HCT116 (cell line): ENCODE results near the gene ARF5. TPM values are rescaled to one million over a fixed set of nuclear protein-coding genes. Genes with fewer than 3 reads are reported as not detected.

ENCODE experiments used
- ATAC-seq: fragments of 200-7000 bp; cut with Tn5 transposase; 2 replicates; pipeline ENCODE4 v1.9.1; 2020; ENCODE audit warnings: mild to moderate bottlenecking, moderate library complexity
- BruUV-seq: library from RNA; stranded (reverse); fragments of 400-500 nt; replicated peaks from 2 replicates; lab custom pipeline; 2021; lab: Mats Ljungman, UMichigan
- CTCF ChIA-PET: fragments of 300-600 bp; sonication (Branson Sonifier 250); formaldehyde crosslinking; loops from one replicate; lab custom pipeline; 2021; ENCODE audit warnings: antibody characterized with exemption; lab: Charles Lee
- POLR2A ChIA-PET: fragments of 300-600, 350-600 bp; sonication (Branson Sonifier 250); formaldehyde crosslinking; loops from one replicate; lab custom pipeline; 2021; ENCODE audit warnings: antibody characterized with exemption; lab: Charles Lee
- RAD21 ChIA-PET, 2 experiments: fragments of 300-600 bp; sonication (Branson Sonifier 250); formaldehyde crosslinking; loops; one replicate each; lab custom pipeline; 2023; ENCODE audit warnings: low total read pairs in 2 of 2; ENCODE audit not compliant: uncharacterized antibody in 2 of 2, unreplicated experiment in 2 of 2, low non-redundant PET in 1 of 2; lab: Charles Lee
- DNase-seq: peaks from one replicate; pipeline ENCODE4 v3.0.0-alpha.2; 2010; ENCODE audit warnings: low read depth, low spot score
- H2AFZ ChIP-seq: fragments of 200-600 bp; shearing (Covaris generic), sonication (generic); 2 replicates; pipeline ENCODE4 v1.6.1; 2017; ENCODE audit warnings: low read depth, mixed run types, mixed read lengths, antibody characterized with exemption, low read length; ENCODE audit not compliant: poor library complexity, severe bottlenecking
- H3K27ac ChIP-seq: 2 replicates; pipeline ENCODE4 v1.5.1; 2012; ENCODE audit warnings: low read depth, low read length
- H3K27me3 ChIP-seq: fragments of 200-600 bp; sonication (generic); 2 replicates; pipeline ENCODE4 v1.6.1; 2016; ENCODE audit warnings: mixed run types, low read length, mixed read lengths; ENCODE audit not compliant: insufficient read depth
- H3K36me3 ChIP-seq, 2 experiments: fragments of 200-500 bp in 1 of 2; fragments of 200-600 bp in 1 of 2; sonication (Bioruptor generic) in 1 of 2; sonication (generic) in 1 of 2; 2 replicates each; pipeline versions ENCODE4 v1.5.1 to v1.6.1; 2014 to 2016; ENCODE audit warnings: low read length in 2 of 2, inconsistent platforms in 1 of 2, mixed read lengths in 1 of 2, mixed run types in 1 of 2; ENCODE audit not compliant: insufficient read depth in 2 of 2, control insufficient read depth in 1 of 2
- H3K4me1 ChIP-seq, 2 experiments: fragments of 200-600 bp in 1 of 2; sonication (generic) in 1 of 2; 2 replicates each; pipeline versions ENCODE4 v1.5.1 to v1.6.1; 2012 to 2017; ENCODE audit warnings: low read length in 2 of 2, inconsistent platforms in 1 of 2, mild to moderate bottlenecking in 1 of 2, mixed read lengths in 1 of 2, mixed run types in 1 of 2, moderate library complexity in 1 of 2; ENCODE audit not compliant: insufficient read depth in 2 of 2, control insufficient read depth in 1 of 2
- H3K4me2 ChIP-seq: fragments of 200-600 bp; sonication (generic); 2 replicates; pipeline ENCODE4 v1.6.1; 2017; ENCODE audit warnings: mixed run types, low read length, mixed read lengths
- H3K4me3 ChIP-seq, 2 experiments: fragments of 200-600 bp in 1 of 2; sonication (generic) in 1 of 2; replicated peaks in 1 of 2; 2 replicates each; pipeline ENCODE4 v1.5.1; 2011 to 2016; ENCODE audit warnings: low read length in 2 of 2, control low read depth in 1 of 2, low read depth in 1 of 2, mild to moderate bottlenecking in 1 of 2, mixed read lengths in 1 of 2, mixed run types in 1 of 2
- H3K79me2 ChIP-seq: fragments of 200-600 bp; sonication (generic); 2 replicates; pipeline ENCODE4 v1.6.1; 2017; ENCODE audit warnings: mild to moderate bottlenecking, mixed run types, low read length, moderate library complexity, mixed read lengths; ENCODE audit not compliant: insufficient read depth
- H3K9ac ChIP-seq: fragments of 200-600 bp; sonication (generic); 2 replicates; pipeline ENCODE4 v1.6.1; 2016; ENCODE audit warnings: low read length, mixed read lengths
- H3K9me2 ChIP-seq: fragments of 200-600 bp; sonication (generic), shearing (Covaris generic); 2 replicates; pipeline ENCODE4 v1.6.1; 2017; ENCODE audit warnings: mixed run types, mild to moderate bottlenecking, moderate library complexity; ENCODE audit not compliant: insufficient read depth
- H3K9me3 ChIP-seq, 2 experiments: fragments of 200-500 bp in 1 of 2; fragments of 200-600 bp in 1 of 2; sonication (Bioruptor generic) in 1 of 2; sonication (generic) in 1 of 2; 2 replicates each; pipeline ENCODE4 v1.6.1; 2014 to 2017; ENCODE audit warnings: low read length in 2 of 2, mixed read lengths in 2 of 2, inconsistent platforms in 1 of 2, low read depth in 1 of 2, mild to moderate bottlenecking in 1 of 2, mixed run types in 1 of 2, moderate library complexity in 1 of 2; ENCODE audit not compliant: control insufficient read depth in 1 of 2, insufficient read depth in 1 of 2
- H4K20me1 ChIP-seq: fragments of 200-600 bp; sonication (generic), shearing (Covaris generic); 2 replicates; pipeline ENCODE4 v1.6.1; 2017; ENCODE audit warnings: mixed run types, mild to moderate bottlenecking, moderate library complexity; ENCODE audit not compliant: insufficient read depth
- CBX3 ChIP-seq: IDR thresholded peaks from 2 replicates; pipeline ENCODE4 v1.6.1; 2012; ENCODE audit warnings: low read depth
- CEBPB ChIP-seq: IDR thresholded peaks from 2 replicates; pipeline ENCODE4 v1.6.1; 2012; ENCODE audit warnings: low read depth
- EZH2phosphoT487 ChIP-seq: fragments of 200-600 bp; IDR thresholded peaks from 2 replicates; pipeline ENCODE4 v1.6.1; 2018; ENCODE audit warnings: antibody characterized with exemption, borderline replicate concordance
- FOSL1 ChIP-seq: IDR thresholded peaks from 2 replicates; pipeline ENCODE4 v1.6.1; 2012; ENCODE audit warnings: low read depth
- JUND ChIP-seq: IDR thresholded peaks from 2 replicates; pipeline ENCODE4 v1.6.1; 2012
- POLR2A ChIP-seq: IDR thresholded peaks from 2 replicates; pipeline ENCODE4 v1.7.0; 2011; ENCODE audit warnings: borderline replicate concordance; ENCODE audit not compliant: insufficient read depth, insufficient read length; ENCODE audit errors: extremely low read depth
- POLR2AphosphoS5 ChIP-seq: IDR thresholded peaks from 2 replicates; pipeline ENCODE4 v1.6.1; 2011; ENCODE audit warnings: mild to moderate bottlenecking, low read depth, low read length, moderate library complexity
- RAD21 ChIP-seq: IDR thresholded peaks from 2 replicates; pipeline ENCODE4 v1.6.1; 2012; ENCODE audit warnings: low read depth, mild to moderate bottlenecking
- SIN3A ChIP-seq: IDR thresholded peaks from 2 replicates; pipeline ENCODE4 v1.6.1; 2012; ENCODE audit warnings: low read depth
- SP1 ChIP-seq: IDR thresholded peaks from 2 replicates; pipeline ENCODE4 v1.6.1; 2012; ENCODE audit warnings: low read depth
- SRF ChIP-seq: IDR thresholded peaks from 2 replicates; pipeline ENCODE4 v1.6.1; 2012; ENCODE audit warnings: low read depth
- TCF7L2 ChIP-seq: IDR thresholded peaks from 2 replicates; pipeline ENCODE4 v1.7.0; 2011; ENCODE audit warnings: borderline replicate concordance, inconsistent platforms; ENCODE audit not compliant: insufficient read depth, insufficient read length; ENCODE audit errors: extremely low read depth
- YY1 ChIP-seq: IDR thresholded peaks from 2 replicates; pipeline ENCODE4 v1.6.1; 2011; ENCODE audit warnings: low read length, low read depth, moderate library complexity, mild to moderate bottlenecking; ENCODE audit not compliant: insufficient replicate concordance; ENCODE audit errors: extremely low read depth
- ZNF274 ChIP-seq: fragments of 200-500 bp; sonication (Bioruptor generic); IDR thresholded peaks from 2 replicates; pipeline ENCODE4 v1.6.1; 2014; ENCODE audit warnings: mild to moderate bottlenecking, low read depth, low read length, inconsistent platforms
- intact Hi-C: fragments of 100-400 bp; cut with micrococcal nuclease; formaldehyde crosslinking; loops from 2 replicates; pipeline ENCODE4 v1.10.0; 2022
- total RNA-seq: library from RNA; stranded (reverse); gene quantifications from one replicate; pipeline ENCODE4 v1.2.1, GENCODE V29; 2021; ENCODE audit not compliant: unreplicated experiment
- TF ChIP-seq, protein P1 (sequence below): IDR thresholded peaks from 2 replicates; pipeline ENCODE4 v1.6.1; 2012
- TF ChIP-seq, protein P2 (sequence below): IDR thresholded peaks from 2 replicates; pipeline ENCODE4 v1.6.1; 2012; ENCODE audit warnings: low read depth
- TF ChIP-seq, protein P3 (sequence below), 3 experiments: fragments of 200-600 bp in 1 of 3; sonication (generic) in 1 of 3; IDR thresholded peaks in 2 of 3; conservative IDR thresholded peaks in 1 of 3; 2 replicates each; pipeline ENCODE4 v1.5.1; 2012 to 2017; ENCODE audit warnings: low read depth in 2 of 3, low read length in 2 of 3, antibody characterized with exemption in 1 of 3, borderline replicate concordance in 1 of 3, control low read depth in 1 of 3, mild to moderate bottlenecking in 1 of 3, mixed read lengths in 1 of 3, mixed run types in 1 of 3, moderate library complexity in 1 of 3; ENCODE audit not compliant: insufficient read depth in 1 of 3
- TF ChIP-seq, protein P4 (sequence below): IDR thresholded peaks from 2 replicates; pipeline ENCODE4 v1.6.1; 2011; ENCODE audit warnings: mild to moderate bottlenecking, low read length, moderate library complexity; ENCODE audit not compliant: insufficient replicate concordance; ENCODE audit errors: extremely low read depth

Gene ARF5
- total RNA-seq, 1 experiment from 2014 or later = 204 TPM

DNA sequence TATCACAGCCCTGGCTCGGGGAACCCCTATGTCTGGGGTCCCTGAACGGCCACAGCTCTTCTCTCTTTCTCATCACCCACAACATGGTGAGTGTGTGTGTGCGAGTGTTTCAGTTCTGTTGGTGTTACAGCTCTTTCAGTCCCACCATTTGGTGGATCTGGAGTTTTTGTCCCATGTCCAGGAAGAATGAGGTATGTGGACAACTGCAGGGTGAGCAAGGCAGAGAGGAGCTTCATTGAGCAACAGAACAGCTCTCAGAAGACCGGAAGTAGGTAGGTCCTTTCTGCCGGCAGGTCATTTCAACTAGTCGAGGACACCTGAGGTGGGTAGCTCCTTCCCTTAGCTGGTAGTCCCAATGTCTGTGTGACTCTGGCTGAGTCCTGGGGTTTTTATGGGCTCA is 20.2 kb downstream of the ARF5 start:
- DNase-seq (no peak), ATAC-seq (no peak)
- H3K79me2 ChIP-seq = no peaks in the 10 kb centered on the region
- no peak overlapping the region for H3K27ac ChIP-seq
- intact Hi-C loops = no loop called here
- no peaks in the 10 kb centered on the region for H3K9me2 ChIP-seq
- no peaks in the 10 kb centered on the region for H3K4me1 ChIP-seq
- no peaks in the 10 kb centered on the region for H4K20me1 ChIP-seq
- TF ChIP-seq, protein P1, sequence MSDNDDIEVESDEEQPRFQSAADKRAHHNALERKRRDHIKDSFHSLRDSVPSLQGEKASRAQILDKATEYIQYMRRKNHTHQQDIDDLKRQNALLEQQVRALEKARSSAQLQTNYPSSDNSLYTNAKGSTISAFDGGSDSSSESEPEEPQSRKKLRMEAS = no peak
- TF ChIP-seq, protein P2, sequence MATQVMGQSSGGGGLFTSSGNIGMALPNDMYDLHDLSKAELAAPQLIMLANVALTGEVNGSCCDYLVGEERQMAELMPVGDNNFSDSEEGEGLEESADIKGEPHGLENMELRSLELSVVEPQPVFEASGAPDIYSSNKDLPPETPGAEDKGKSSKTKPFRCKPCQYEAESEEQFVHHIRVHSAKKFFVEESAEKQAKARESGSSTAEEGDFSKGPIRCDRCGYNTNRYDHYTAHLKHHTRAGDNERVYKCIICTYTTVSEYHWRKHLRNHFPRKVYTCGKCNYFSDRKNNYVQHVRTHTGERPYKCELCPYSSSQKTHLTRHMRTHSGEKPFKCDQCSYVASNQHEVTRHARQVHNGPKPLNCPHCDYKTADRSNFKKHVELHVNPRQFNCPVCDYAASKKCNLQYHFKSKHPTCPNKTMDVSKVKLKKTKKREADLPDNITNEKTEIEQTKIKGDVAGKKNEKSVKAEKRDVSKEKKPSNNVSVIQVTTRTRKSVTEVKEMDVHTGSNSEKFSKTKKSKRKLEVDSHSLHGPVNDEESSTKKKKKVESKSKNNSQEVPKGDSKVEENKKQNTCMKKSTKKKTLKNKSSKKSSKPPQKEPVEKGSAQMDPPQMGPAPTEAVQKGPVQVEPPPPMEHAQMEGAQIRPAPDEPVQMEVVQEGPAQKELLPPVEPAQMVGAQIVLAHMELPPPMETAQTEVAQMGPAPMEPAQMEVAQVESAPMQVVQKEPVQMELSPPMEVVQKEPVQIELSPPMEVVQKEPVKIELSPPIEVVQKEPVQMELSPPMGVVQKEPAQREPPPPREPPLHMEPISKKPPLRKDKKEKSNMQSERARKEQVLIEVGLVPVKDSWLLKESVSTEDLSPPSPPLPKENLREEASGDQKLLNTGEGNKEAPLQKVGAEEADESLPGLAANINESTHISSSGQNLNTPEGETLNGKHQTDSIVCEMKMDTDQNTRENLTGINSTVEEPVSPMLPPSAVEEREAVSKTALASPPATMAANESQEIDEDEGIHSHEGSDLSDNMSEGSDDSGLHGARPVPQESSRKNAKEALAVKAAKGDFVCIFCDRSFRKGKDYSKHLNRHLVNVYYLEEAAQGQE = no peak
- TF ChIP-seq JUND (no peak), POLR2A (no peak), ZNF274 (no peak), CBX3 (no peak), SRF (no peak), SIN3A (no peak), RAD21 (no peak), EZH2phosphoT487 (no peak), TCF7L2 (no peak), FOSL1 (no peak), POLR2AphosphoS5 (no peak), CEBPB (no peak), SP1 (no peak), YY1 (no peak)
- TF ChIP-seq, protein P3, sequence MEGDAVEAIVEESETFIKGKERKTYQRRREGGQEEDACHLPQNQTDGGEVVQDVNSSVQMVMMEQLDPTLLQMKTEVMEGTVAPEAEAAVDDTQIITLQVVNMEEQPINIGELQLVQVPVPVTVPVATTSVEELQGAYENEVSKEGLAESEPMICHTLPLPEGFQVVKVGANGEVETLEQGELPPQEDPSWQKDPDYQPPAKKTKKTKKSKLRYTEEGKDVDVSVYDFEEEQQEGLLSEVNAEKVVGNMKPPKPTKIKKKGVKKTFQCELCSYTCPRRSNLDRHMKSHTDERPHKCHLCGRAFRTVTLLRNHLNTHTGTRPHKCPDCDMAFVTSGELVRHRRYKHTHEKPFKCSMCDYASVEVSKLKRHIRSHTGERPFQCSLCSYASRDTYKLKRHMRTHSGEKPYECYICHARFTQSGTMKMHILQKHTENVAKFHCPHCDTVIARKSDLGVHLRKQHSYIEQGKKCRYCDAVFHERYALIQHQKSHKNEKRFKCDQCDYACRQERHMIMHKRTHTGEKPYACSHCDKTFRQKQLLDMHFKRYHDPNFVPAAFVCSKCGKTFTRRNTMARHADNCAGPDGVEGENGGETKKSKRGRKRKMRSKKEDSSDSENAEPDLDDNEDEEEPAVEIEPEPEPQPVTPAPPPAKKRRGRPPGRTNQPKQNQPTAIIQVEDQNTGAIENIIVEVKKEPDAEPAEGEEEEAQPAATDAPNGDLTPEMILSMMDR (IDR thresholded peaks at IDR 0.05 in 2 of 3, conservative IDR thresholded peaks at IDR 0.05 in 1 of 3; ENCODE audit: borderline replicate concordance in 1 of 3, insufficient read depth in 1 of 3, low read depth in 2 of 3, low read length in 2 of 3) = no peak
- TF ChIP-seq, protein P4, sequence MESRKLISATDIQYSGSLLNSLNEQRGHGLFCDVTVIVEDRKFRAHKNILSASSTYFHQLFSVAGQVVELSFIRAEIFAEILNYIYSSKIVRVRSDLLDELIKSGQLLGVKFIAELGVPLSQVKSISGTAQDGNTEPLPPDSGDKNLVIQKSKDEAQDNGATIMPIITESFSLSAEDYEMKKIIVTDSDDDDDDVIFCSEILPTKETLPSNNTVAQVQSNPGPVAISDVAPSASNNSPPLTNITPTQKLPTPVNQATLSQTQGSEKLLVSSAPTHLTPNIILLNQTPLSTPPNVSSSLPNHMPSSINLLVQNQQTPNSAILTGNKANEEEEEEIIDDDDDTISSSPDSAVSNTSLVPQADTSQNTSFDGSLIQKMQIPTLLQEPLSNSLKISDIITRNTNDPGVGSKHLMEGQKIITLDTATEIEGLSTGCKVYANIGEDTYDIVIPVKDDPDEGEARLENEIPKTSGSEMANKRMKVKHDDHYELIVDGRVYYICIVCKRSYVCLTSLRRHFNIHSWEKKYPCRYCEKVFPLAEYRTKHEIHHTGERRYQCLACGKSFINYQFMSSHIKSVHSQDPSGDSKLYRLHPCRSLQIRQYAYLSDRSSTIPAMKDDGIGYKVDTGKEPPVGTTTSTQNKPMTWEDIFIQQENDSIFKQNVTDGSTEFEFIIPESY = no peak
- H3K27me3 ChIP-seq = peaks cover 3% of the 10 kb centered on the region; the same call in 1 of the 2 replicates
- H3K9me3 ChIP-seq = peaks cover 0 to 6% of the 10 kb centered on the region in 2 experiments; a peak in 1 of 4 replicates
- CTCF ChIA-PET = no interaction called here
- no TSS peak for BruUV-seq
- H3K4me3 ChIP-seq = no peak overlapping the region
- H2AFZ ChIP-seq = no peak overlapping the region
- no peak overlapping the region for H3K9ac ChIP-seq
- no peak overlapping the region for H3K4me2 ChIP-seq
- H3K36me3 ChIP-seq = no peaks in the 10 kb centered on the region
- POLR2A ChIA-PET = no interaction called here
- RAD21 ChIA-PET = no interaction called here
